ENCODE data around the gene PLCL1.

Gene PLCL1

DNA sequence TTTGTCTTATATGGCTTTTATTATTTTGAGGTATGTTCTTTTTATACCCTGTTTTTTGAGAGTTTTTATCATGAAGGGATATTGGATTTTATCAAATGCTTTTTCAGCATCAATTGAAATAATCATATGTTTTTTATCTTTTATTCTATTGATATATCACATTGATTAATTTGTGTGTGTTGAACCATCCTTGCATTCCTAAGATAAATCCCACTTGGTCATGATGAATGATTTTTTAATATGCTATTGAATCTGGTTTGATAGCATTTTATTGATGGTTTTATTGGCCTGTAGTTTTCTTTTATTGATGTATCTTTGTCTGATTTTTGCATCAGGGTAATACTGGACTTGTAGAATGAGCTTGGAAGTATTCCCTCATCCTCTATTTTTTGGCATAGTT lies 160.3 kb downstream of the PLCL1 start:
- no peak for DNase-seq

DNA sequence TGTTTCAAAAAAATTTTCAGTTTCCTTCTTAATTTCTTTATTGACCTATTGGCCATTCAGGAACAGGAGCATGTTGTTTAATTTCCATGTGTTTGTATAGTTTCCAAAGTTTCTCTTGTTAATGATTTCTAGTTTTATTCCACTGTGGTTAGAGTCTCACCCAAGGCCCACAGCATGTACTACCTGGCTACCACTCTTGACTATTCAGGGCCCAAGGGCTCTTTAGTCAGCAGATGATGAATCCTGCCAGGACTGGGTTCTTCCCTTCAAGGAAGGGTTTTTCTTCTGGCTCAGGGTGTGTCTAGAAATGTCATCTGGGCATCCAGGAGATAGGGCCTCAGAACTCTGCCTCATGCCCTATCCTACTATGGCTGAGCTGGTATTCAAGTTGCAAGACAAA lies 161.4 kb downstream of the PLCL1 start:
- DNase-seq, result no peak

DNA sequence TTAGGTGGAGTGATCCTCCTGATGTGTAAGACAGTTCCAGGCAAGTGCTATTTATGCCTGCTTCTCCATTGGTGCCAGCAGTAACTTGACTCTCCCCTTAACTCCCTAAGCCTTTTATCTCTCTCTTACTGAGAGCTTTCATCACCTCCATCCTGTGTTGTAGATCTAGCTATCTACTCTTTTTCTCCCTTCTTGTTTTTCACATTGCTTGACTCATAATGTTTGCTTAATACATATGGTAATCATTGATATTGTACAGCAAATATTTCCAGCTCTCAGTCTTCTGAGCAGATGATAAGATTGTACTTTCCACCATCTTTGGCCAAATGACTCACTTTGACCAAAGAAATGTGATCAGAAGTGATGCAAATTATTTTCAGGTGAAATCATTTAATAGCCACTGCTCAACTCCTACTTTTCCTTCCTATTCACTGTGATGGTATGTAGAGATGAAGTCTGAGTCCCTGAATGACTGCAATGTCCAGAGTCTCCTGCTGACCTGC lies 165.0 kb downstream of the PLCL1 start:
- DNase-seq, result no peak

DNA sequence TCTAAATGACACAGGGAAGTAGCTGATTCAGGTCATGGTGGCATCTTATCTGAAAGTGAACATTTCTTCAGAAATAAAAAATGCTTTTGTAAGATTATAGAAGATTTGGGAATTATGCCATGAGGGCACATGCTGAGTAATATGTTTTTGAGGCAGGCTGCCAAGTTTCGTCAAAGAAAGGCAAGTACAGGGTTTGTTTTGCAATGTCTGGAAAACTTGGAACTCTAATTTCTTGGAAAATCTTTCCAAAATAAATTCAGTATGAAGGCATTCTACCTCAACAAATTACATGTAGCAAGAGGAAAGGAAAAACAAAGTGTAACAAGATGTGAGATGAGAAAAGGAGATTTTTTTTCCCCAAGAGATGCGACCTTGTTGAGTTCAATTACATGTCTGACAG lies 167.7 kb downstream of the PLCL1 start:
- no peak for DNase-seq

DNA sequence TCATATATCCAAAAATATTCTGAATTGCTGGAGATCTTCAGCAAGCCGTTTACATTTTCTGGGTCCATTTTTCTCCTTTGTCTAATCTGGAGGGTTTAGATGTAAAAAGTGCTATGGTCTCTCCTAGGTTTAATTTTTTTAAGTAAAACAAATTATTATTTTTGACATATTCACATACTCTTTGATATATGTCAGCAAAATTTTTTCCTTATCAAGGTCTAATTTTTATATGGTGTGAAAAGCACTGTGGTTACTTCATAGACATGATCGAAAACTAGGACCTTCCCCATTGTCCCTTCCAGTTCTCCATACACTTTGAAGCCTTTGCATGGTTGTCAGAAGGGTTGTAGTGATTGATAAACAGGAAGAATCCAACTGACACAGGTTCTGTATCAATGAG lies 168.2 kb downstream of the PLCL1 start:
- DNase-seq, result no peak

DNA sequence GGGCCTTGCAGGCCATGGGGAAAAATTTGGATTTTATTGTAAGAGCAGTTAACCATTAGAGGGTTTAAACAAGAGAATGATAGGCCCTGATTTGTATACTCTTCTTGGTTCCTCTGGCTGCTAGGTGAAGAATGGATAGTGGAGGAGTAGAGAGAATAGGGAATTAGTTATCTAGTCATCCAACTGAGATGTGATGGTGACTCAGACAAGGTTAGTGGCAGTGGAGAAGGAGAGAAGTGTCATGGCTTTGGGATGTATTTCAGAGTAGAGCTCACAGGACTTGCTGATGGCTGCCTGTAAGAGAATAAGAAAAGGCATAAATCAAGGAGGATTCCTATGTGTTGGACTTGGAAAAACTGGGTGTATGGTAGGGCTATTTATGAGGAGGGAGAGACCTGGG lies 169.4 kb downstream of the PLCL1 start:
- no peak for DNase-seq

DNA sequence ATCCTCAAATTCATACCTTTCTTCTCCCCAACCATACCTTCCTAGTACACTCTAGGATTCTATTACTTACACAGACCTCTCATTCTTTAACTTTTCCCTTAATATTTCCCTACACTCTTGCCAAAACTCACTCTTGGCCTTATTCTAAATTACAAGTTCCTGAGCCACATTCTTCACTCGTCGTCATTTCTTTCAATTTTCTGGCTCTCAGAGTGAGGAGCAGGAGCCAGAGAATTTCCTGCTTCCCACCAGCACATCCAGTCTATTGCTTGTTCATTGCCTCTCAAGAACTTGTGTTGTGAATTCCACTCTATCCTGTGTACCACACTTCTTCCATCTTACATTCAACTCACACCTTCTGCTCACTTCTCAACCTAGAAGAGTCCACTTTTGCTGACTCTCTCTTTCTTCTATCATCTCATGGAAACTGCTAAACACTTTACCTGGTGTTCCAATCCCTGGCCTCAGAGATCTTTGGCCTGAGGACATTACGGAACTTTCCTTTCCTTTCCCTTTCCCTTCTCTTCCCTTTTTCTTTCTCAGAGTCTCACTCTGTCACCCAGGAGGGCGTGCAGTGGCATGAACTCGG lies 171.6 kb downstream of the PLCL1 start:
- DNase-seq, result no peak

DNA sequence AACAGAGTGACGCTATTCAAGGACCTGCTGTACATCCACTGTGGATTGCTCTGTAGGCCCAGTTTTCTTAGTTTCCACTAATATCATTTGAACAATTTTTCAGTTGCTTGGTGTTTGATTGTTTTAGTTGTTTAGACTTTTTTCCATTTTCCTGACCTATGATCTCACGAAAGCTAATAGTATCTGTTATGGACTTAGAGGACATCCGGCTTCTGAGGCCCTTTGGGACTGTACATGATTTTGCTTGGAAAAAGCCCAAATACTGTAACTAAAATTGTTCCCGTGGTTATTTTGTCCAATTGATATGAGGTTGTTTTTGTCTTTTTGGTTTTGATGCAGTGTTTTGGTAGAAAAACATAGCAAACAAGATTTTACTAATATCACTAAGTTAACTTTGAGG lies 174.6 kb downstream of the PLCL1 start:
- DNase-seq, result no peak

DNA sequence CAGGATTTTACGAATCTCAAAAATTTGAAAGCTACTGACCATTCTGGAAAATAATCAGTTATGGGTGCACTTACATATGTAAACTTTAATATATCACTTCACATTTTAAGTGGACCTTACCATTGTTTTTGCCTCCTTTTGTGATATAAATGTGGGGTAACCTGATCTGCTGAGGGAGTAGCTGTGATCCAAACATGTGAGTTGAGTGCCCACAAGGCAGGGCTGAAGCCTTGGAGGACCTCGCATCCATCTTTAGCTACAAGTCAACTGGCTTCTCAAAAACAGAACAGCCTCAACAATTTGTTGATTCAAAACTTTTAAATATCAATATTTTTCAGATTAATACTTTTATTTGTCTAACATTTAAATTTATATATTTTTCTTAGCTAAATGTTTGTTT lies 178.2 kb downstream of the PLCL1 start:
- no peak for DNase-seq

DNA sequence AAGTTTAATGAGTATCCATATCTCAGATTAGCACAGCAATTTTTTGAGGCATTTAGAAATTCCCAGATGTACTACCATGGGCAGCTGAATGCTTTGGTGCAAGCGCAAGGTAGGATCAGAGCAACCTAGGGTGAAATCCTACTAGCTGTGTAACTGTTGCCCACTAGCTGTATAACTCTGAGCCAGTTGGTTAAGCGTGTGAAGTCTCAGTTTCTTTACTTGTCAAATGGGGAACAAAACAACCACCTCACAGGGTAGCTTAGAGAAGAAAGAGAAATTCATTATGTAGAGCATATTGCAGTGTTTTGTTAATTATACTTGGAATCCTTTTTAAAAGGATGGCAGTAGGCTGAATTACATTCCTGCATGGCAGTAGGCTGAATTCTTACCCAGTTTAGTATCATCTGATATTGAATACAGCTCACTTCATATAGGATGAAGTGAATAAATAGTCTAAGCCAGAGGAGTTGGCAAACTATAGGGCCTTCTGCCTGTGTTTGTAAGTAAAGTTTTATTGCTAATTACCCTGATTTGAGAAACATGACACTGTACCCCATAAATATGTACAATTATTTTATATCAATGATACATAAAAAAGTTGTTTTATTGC lies 180.7 kb downstream of the PLCL1 start:
- DNase-seq, result no peak

DNA sequence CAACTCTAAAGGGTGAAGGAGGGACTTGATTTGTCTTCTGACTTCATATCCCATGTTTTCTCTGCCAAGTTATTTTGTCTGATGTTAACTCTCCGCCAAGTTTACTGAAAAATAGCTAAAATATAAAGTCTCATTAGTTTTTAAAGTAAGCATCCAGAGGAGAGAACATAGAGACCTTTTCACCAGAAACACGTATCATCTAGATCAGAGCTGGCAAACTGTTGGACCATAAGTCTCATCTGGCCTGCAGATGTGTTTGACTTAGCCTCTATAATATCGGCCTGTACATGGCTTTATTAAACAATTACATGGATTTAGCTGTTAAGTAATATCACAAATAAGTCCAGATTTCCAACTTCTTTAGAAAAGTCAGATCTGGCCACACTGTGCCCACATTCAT lies 182.6 kb downstream of the PLCL1 start:
- DNase-seq, result no peak

DNA sequence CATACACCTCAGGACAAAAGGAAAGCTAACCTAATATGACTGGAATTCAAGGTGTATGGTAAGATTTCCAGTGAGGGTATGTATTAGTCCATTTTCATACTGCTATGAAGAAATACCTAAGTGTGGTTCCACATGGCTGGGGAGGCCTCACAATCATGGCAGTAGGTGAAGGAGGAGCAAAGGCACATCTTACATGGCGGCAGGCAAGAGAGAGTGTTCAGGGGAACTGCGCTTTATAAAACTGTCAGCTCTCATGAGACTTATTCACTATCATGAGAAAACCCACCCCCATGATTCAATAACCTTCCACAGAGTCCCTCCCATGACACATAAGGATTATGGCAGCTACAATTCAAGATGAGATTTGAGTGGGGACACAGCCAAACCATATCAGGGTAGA lies 186.0 kb downstream of the PLCL1 start:
- DNase-seq, result no peak

DNA sequence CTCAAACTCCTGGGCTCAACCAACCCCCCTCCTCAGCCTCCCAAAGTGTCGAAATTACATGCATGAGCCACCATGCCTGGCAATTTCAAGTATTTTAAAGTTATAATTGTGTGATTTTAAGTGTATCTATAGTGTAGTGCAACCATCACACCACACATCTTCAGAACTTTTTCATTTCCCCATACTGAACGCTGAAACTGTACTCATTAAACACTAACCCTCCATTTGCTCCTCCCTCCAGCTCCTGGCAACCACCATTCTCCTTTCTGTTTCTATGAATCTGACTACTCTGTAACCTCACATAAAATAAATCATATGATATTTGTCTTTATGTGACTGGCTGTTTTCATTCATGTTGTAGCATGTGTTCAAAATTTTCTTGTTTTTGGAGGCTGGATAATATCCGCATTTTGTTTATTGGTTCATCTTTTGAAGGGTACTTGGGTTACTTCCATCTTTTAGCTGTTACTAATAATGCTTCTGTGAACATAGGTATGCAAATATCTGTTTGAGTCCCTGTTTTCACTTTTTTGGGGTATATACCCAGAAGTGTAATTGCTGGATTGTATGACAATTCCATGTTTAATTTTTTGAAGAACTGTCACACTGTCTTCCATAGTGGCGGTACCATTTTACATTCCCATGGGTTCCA lies 188.2 kb downstream of the PLCL1 start:
- DNase-seq, result no peak

DNA sequence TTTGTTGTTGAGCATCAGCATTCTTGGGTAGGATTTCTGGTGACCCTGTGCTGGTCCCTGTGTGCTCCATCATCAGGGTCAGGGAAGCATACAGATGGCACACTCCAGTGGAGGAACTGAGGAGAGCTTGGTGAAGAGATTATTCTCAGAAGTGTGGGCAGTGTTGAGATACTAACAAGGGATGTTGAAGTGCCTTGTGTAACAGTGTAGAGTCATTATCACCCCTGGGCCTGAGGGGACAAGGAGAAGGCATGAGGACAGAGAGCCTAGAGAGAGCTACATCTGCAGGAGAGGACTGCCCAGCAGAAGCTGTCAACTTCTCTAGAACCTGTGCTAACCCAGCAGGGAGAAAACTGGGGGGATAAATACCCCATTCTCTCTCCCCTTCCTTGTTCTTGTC lies 189.0 kb downstream of the PLCL1 start:
- no peak for DNase-seq

DNA sequence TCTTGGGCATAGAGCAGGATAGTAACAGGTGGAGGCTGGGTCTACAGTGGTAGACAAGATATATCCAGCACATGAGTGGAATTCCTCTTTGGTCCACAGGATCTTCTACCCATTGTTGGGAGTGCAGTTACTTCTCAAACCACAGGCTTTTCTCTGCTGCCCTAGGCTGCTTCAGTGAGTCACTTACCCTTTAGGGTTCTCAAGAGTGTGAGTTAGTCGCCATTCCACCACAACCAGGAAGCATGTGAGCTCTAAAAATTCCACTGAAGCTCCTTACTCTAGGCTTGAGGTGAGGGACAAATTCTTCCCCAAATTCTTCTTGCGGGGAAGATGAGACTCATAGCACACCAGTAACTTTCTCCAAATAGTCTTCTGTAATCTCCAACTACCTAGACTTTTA lies 189.4 kb downstream of the PLCL1 start:
- no peak for DNase-seq

DNA sequence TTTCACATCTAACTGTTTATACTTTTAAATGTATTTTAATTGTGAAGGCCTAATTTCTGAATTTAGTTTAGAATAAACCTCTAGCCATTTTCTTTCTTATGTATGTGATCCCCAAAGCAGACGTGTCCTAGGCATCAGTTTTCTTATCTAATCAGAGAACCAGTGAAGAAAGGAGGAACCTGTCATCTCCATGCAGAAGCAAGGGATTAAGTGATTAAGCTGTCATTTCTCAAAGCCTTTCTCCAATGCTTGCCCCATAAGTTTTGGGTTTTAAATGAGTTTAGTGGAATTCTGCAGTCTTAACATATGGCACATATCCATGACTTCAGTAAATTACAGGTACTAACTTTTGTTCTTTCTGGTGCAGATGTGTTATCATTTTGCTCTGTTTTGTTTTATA lies 190.4 kb downstream of the PLCL1 start:
- no peak for DNase-seq

DNA sequence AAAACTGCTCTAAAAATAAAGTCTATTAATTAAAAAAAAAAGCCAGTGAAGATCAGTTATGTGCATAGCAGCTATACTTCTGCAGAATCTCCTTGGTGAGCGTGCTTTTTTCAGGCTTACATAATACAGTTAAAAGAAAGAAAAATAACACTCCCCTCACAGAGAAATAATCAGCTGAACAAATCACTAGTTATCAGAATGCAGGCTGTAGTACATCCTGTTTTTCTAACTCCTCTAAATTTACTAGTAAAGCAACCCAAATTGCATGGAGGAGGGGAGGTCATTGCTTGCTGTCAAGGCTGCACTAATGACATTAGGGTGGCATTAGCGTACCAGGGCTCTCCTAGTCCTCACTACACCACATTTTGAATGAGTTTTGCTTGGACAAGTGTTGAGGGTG lies 192.2 kb downstream of the PLCL1 start:
- no peak for DNase-seq

DNA sequence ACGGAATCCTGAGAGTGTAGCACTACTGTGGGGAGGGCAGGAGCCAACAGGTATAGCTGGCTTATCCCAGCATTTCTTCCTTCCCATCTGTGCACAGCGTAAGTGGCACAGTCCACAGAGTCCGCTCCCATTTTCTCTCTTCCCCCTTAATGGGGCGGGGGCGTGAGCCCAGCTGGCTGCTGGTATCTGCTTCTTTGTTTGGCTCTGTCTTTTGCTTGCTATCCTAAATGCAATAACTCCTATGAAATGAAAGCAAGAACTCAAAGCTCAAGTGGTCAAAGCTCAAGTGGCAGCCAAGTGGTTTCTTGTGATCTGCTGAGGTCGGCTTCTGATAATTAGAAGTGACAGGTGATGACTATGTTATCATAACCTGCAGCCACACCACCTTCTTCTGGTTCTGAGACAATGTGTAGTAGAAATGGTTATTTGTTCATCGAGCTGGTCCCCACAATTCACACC lies 192.7 kb downstream of the PLCL1 start:
- DNase-seq, result no peak

DNA sequence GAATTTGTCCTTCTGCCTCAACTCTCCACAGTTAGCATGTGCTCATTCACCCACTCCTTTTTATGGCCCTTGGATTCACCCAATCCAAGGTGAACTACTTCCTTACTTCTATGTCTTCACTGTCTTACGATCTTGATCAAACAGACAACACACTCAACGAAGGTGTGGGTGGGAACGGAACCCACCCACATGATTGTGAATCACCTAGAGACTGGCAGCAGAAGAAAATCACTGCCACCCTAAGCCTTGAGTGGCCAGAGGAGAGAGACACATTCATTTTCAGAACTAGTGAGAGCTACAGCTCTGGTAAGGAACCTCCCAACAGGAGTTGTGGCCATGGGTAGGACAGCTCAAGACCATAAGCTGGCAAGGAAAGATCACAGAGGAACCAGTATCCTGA lies 194.3 kb downstream of the PLCL1 start:
- DNase-seq, result no peak

DNA sequence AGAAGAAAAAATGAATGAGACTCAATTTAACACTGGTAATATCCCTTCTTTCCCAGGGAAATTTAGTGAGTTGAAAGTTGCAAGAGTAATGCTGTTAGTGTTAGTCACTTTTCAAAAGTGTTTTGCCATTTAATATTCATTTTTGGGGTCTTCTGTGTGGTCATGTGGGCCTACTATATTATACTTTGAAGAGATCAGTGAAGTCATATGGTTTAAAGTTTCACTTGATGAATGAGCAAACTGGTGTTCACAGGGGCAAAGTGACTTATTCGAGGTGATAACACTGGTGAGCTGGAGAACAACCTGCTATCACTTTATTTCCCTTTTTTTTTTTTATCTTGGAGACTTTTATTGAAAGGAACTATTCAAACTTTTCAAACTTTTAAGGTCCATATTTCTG lies 196.0 kb downstream of the PLCL1 start:
- DNase-seq, result no peak

DNA sequence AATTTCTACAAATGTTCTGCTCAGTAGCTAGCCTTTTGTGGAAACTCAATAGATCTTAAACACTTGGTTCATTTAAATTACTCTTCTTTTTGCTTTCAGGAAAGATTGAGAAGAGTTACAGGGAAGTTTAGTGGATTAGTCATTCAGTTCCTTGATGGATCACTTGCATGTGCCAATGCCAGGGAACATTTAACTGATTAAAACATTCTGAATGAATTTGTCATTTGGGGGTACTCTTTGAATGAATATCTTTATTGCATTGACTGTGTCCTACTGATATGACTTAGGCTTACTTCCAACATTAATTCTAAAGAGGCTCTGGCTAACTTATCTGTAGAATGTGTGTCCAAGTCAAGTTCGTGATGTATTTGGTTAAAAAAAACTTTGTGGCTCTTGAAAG lies 199.8 kb downstream of the PLCL1 start:
- no peak for DNase-seq

DNA sequence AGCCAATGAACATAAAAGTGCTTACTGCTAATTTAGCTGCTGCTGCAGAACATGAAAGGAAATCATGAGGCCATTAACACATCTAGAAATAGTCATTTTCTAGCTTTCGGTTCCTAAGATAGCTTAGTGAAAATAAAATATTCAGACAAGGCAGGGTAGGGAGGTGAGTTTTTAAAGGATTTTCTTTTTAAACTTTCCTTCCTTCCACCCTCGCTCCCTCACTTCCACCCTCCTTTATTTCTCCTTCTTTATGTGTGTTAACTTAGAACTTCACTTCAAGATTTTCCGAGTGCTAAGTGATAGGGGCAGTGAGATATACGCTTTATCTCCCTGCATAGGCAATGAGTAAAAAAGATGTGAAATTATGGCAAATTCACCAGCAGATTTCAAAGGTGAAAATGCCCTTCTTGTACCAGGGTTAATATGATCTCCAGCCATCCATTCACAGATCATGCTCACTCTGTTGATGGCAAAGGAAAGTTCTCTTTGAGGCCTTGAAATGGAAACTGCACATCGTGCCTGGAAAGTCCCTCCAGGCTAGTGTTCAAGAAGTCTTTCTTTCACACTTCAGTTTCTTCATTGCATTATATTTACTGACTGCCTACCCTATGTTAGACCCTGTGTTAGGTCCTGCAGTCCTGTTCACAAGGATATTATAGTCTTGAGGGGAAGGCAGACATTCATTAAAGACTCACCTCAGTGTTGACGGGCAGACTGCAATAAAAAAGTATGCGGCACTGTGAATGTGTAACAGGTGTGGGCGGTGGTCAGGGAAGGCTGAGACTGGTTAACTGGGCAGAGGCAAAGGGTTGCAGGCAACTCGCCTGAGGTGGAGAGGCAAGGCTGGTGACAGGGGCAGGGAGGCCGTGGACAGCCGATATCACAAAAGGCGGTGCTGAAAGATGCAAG lies 200.8 kb downstream of the PLCL1 start:
- DNase-seq, result no peak

DNA sequence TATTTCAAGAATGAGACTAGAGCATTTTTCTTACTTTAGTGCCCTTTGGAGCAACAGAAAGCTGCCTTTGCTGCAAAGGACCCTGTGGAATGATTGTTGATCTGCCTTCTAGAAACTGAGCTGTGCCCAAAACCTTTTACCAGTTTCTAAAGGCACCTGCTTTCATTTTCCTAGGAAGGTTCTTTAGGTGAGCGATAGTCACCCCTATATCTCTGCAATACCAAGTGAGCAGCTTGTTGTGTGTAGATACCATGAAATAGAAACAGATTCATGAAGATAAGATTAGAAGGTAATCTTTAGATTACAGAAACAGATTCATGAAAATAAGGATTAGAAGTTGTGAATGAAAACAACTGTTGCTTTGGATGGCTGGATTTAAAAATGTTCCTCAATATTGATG lies 202.3 kb downstream of the PLCL1 start:
- no peak for DNase-seq

DNA sequence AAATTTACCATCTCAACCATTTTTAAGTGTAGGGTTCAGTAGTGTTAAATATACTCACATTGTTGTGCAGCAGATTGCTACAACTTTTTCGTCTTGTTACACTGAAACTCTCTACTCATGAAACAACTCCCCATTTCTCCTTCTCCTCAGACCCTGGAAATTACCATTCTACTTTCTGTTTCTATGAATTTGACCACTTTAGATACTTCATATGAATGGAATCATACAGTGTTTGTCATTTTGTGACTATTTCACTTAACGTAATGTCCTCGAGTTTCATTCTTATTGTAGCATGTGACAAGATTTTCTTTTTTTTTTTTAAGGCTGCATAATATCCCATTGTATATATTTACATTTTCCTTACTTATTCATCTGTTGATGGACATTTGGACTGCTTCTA lies 203.8 kb downstream of the PLCL1 start:
- no peak for DNase-seq

Measured in DMS 273 treated with DMSO at 0.1 percent for 48 hours (cell line).